GM10266 (cell line): ENCODE data around the gene ADAMTS17.

Experiments
- DNase-seq: peaks from one replicate; pipeline ENCODE4 v3.0.0; 2012; ENCODE audit errors: extremely low spot score
- CTCF ChIP-seq: IDR thresholded peaks from 2 replicates; pipeline ENCODE4 v1.5.1; 2012; ENCODE audit warnings: mild to moderate bottlenecking, low read depth; ENCODE audit not compliant: control insufficient read depth, insufficient read depth; ENCODE audit errors: missing control alignments

The ADAMTS17 gene

GRCh38 chr15:100052716-100053473 is 288.9 kb downstream of the ADAMTS17 start:
- TF ChIP-seq CTCF = no peak
- no peak for DNase-seq

- TF ChIP-seq CTCF = no peak
- no peak for DNase-seq
Measured at GRCh38 chr15:100050877-100051786, 290.6 kb downstream of the ADAMTS17 start.

GRCh38 chr15:100049936-100050876 is 291.6 kb downstream of the ADAMTS17 start:
- TF ChIP-seq CTCF = no peak
- DNase-seq = no peak

GRCh38 chr15:100049483-100049882 is 292.3 kb downstream of the ADAMTS17 start:
- no peak for DNase-seq
- TF ChIP-seq CTCF = no peak

- DNase-seq = no peak
- no peak for TF ChIP-seq CTCF
Measured at GRCh38 chr15:100048736-100049135, 293.0 kb downstream of the ADAMTS17 start.

- no peak for DNase-seq
- TF ChIP-seq CTCF = no peak
Measured at GRCh38 chr15:100043692-100044091, 298.1 kb downstream of the ADAMTS17 start.
